K562 (cell line): ENCODE data around the gene GPR152. TPM values are rescaled to one million over a fixed set of nuclear protein-coding genes. Genes with fewer than 3 reads are reported as not detected.

Experiments used
- BDP1 ChIP-seq: IDR thresholded peaks from 3 replicates; pipeline ENCODE4 v1.6.1; 2011; ENCODE audit not compliant: insufficient read length, insufficient read depth
- EZH2 ChIP-seq: IDR thresholded peaks from 2 replicates; pipeline ENCODE4 v1.6.1; 2012; ENCODE audit warnings: low read depth, mild to moderate bottlenecking, inconsistent platforms, low read length, borderline replicate concordance
- NKRF ChIP-seq: fragments of 450-650 bp; IDR thresholded peaks from 2 replicates; pipeline ENCODE4 v1.6.1; 2016; ENCODE audit warnings: borderline replicate concordance
- NR4A1 ChIP-seq, 2 experiments: fragments of 250-450 bp in 1 of 2; fragments of 450-650 bp in 1 of 2; sonication (Bioruptor Pico) in 1 of 2; IDR thresholded peaks; 2 replicates each; pipeline versions ENCODE4 v1.4.0 to v1.6.1; 2016 to 2020; ENCODE audit warnings: mild to moderate bottlenecking in 2 of 2, missing compliant biosample characterization in 1 of 2, missing genetic modification characterization in 1 of 2, moderate library complexity in 1 of 2
- PCBP2 ChIP-seq: fragments of 200-400 bp; formaldehyde crosslinking; IDR thresholded peaks from 2 replicates; pipeline ENCODE4 v1.6.1; 2018; ENCODE audit warnings: low read length, low read depth, mild to moderate bottlenecking, moderate library complexity; ENCODE audit not compliant: poor library complexity, severe bottlenecking
- POLR2H ChIP-seq: IDR thresholded peaks from 2 replicates; pipeline ENCODE4 v1.6.1; 2016; ENCODE audit warnings: missing genetic modification characterization, low read depth, mild to moderate bottlenecking, control low read depth, missing compliant biosample characterization, moderate library complexity
- PRDM10 ChIP-seq: fragments of 450-650 bp; IDR thresholded peaks from 2 replicates; pipeline ENCODE4 v1.6.1; 2018; ENCODE audit not compliant: partially characterized antibody
- RCOR1 ChIP-seq, 2 experiments: IDR thresholded peaks; 2 replicates each; pipeline ENCODE4 v1.6.1; 2012; ENCODE audit warnings: low read depth in 2 of 2, low read length in 2 of 2, borderline replicate concordance in 1 of 2, improper control_type of control experiment in 1 of 2
- TSHZ1 ChIP-seq: fragments of 250-450 bp; sonication (Bioruptor Pico); IDR thresholded peaks from 2 replicates; pipeline ENCODE4 v1.4.0; 2020; ENCODE audit warnings: mild to moderate bottlenecking, moderate library complexity
- USF2 ChIP-seq: sonication (generic); formaldehyde crosslinking; IDR thresholded peaks from 2 replicates; pipeline ENCODE4 v1.5.0; 2020; ENCODE audit warnings: missing genetic modification reagents
- ZNF445 ChIP-seq: fragments of 250-450 bp; sonication (Bioruptor Pico); IDR thresholded peaks from 2 replicates; pipeline ENCODE4 v1.4.0; 2020; ENCODE audit warnings: low read depth, mild to moderate bottlenecking, moderate library complexity
- polyA plus RNA-seq, 8 experiments: library from polyadenylated mRNA; depleted of rRNA in 4 of 8; stranded (reverse) in 5 of 8; unstranded in 3 of 8; fragments of >200 nt; fragmentation: Nextera tagmentation in 2 of 8; fragmentation: Illumina TruSeq in 1 of 8; extraction: Ambion mirVana in 2 of 8; extraction: Trizol in 1 of 8; gene quantifications; 2 replicates each; pipeline versions ENCODE4 v1.2.1 to v1.2.3, GENCODE V29; 2011 to 2014; ENCODE audit warnings: inconsistent platforms in 1 of 8, missing spikeins in 1 of 8
- total RNA-seq, 7 experiments: library from RNA; depleted of rRNA in 6 of 7; stranded (reverse); fragments of >200 nt in 6 of 7; fragmentation: Illumina TruSeq in 2 of 7; extraction: Trizol in 2 of 7; gene quantifications; 2 replicates each; pipeline versions ENCODE4 v1.2.1 to v1.2.3, GENCODE V29; 2011 to 2021; ENCODE audit warnings: low replicate concordance in 1 of 7
- TF ChIP-seq, protein P1 (sequence below): fragments of 450-650 bp; formaldehyde crosslinking; IDR thresholded peaks from 2 replicates; pipeline ENCODE4 v1.4.0; 2020; ENCODE audit warnings: mild to moderate bottlenecking, mixed read lengths

The GPR152 gene
- total and polyA plus RNA-seq, 9 of the 15 experiments (the other 6 are each of a cell fraction or from before 2014, with no cell fraction given): not detected

DNA sequence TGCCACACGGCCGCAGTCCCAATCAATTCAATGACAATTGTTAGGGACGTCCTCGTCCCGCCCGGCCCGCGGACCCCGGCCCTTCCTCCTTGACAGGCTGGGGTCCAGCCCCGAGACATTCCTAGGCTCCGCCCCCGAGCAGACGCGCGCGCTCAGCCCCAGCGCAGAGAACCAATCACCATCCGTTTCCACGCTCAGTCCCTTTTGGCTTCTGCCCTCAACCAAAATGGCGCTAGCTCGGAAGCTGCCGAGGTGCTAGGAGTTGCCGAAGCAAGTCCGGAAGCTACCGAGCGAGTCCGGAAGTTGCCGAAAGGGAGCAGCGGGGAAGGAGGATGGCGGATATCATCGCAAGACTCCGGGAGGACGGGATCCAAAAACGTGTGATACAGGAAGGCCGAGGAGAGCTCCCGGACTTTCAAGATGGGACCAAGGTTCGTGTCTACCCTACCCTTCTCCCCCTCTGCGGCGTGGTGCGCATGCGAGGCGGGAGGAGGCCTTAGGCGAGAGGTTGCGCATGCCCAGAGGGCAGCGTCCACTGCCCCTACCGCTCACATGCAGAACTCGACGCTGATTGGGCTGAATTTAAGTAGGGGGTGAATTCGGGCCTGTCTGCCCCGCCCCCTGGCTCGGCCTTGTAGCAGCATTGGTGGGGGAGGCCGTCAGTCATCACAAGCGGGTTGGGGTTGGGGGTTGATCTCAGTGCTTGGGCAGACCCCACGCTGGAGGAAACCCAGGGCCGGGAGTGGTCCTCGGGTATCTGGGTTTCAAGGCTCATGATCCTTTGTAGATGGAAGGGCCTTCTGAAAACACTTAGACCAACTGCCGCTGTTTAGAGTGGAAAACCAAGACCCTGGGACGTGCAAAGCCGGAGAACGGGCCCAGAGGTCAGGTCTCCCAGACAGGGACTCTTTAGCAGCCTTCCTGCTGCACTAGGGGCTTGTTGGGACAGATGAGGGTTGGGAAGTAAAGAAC, 30.6 kb upstream of the GPR152 start, which contains the start of gene AIP (continued):
- no peak for TF ChIP-seq PRDM10
- TF ChIP-seq, protein P1, sequence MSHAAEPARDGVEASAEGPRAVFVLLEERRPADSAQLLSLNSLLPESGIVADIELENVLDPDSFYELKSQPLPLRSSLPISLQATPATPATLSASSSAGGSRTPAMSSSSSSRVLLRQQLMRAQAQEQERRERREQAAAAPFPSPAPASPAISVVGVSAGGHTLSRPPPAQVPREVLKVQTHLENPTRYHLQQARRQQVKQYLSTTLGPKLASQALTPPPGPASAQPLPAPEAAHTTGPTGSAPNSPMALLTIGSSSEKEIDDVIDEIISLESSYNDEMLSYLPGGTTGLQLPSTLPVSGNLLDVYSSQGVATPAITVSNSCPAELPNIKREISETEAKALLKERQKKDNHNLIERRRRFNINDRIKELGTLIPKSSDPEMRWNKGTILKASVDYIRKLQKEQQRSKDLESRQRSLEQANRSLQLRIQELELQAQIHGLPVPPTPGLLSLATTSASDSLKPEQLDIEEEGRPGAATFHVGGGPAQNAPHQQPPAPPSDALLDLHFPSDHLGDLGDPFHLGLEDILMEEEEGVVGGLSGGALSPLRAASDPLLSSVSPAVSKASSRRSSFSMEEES (CRISPR knock-in tag): no peak
- no peak for TF ChIP-seq TSHZ1
- no peak for TF ChIP-seq NR4A1 (CRISPR knock-in tag; IDR thresholded peaks at IDR 0.05)
- peak; percentile 78 for TF ChIP-seq NR4A1 (tag; IDR thresholded peaks at IDR 0.05)
- peak in 1 of 2 experiments; percentile 26; a peak in 1 of 4 replicates for TF ChIP-seq RCOR1 (IDR thresholded peaks at IDR 0.05; ENCODE audit: borderline replicate concordance in 1 of 2, low read depth in 2 of 2, low read length in 2 of 2)
- no peak for TF ChIP-seq ZNF445
- TF ChIP-seq USF2 (CRISPR knock-in tag): no peak
- no peak for TF ChIP-seq EZH2
- no peak for TF ChIP-seq PCBP2
- TF ChIP-seq NKRF: no peak
- no peak for TF ChIP-seq POLR2H (tag)
- no peak for TF ChIP-seq BDP1
